HG03196 (cell line): ENCODE results near the gene PDE3A.
"Not testable (repeated sequence)": the region's sequence is repeated elsewhere in the genome, so short reads cannot be mapped to it uniquely, and the experiment has no call there.

Experiments
- ATAC-seq: cut with Tn5 transposase; IDR thresholded peaks from one replicate; pipeline ENCODE4 v1.9.1; 2021; ENCODE audit not compliant: unreplicated experiment

PDE3A gene

GRCh38 chr12:20372326-20373096 is 4.2 kb downstream of the PDE3A start:
- no peak for ATAC-seq

DNA sequence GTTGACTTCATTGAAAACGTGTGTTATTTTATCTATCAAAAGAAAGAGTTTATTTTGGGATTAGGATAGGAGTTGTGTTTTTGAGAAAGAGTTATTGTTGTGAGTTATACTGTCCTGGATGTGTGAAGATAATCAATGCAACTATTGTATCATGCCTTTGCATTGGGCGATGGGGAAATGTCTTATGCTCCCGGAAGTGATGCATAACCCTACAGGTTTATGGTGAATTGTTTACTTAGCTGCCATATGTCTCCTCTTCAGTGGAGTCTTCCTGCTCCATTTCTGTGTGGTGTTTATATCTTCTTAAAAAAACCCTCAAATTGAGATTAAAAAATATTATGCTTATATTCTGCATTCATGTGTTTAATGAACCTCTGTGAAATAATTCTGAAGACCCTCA is 6.5 kb downstream of the PDE3A start:
- no peak for ATAC-seq

DNA sequence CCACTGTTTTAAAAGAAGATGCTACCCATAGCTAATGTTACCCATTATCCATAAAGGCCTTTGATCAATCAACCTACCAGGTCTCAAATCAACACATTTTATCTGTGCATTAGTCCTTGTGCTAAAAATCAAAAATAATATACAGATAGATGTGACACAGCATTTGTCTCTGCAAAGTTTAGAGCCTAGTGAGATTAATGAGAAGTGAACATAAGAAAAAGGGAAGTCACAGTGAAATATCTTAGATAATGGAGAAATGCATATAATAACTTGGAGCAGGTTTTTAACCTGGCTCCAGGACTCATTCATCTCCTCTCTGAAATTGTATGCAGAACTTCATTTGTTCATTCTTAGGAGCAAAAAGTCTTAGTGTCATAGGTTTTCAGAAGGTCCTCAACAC is 7.2 kb downstream of the PDE3A start:
- ATAC-seq: no peak

- no peak for ATAC-seq
Observed at GRCh38 chr12:20376984-20377383, 8.6 kb downstream of the PDE3A start.

DNA sequence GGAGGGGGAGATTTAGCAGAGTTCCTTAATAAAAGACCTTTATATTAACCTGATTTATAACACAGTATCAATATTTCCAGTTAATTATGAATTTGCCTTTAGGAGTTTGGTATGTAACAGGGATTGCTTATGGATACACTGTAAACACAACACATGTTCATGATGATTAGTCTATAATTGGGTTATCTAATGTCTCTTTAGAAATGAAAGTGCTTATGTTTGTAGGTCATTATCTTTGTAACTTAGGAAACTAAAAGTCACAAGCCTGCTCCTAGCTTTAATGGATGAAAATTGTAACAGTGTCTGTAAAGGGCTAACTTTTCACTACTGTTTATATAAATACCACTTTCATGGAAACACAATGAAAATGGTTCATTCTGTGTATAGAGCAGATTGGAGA is 9.4 kb downstream of the PDE3A start:
- ATAC-seq: no peak

DNA sequence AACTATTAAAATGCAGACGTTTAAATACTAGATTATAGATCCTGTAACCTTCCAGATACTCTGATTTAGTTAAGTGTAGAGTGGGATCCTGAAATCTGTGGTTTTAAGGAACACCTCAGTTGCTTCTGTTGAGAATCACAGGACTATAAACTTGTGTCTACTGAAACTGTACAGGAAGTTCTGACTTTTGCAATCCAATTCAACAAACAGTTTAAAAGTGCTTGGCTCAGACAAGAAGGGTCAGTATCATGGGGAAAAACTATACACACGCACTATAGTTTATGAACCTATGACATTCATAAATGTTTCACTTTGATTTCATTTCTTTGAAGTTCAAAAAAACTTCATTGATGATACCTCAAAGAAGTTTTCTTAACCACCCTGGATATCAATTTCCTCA is 13.8 kb downstream of the PDE3A start:
- ATAC-seq: no peak

GRCh38 chr12:20383612-20384011 is 15.3 kb downstream of the PDE3A start:
- no peak for ATAC-seq

DNA sequence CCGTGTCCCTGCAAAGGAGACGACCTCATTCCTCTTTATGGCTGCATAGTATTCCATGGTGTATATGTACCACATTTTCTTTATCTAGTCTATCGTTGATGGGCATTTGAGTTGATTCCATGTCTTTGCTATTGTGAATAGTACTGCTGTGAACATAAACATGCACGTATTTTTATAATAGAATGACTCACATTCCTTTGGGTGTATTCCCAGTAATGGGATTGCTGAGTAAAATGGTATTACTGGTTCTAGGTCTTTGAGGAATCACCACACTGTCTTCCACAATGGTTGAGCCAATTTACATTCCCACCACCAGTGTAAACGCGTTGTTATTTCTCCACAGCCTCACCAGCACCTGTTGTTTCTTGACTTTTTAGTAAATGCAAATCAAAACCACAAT is 16.5 kb downstream of the PDE3A start:
- not testable (repeated sequence) for ATAC-seq

DNA sequence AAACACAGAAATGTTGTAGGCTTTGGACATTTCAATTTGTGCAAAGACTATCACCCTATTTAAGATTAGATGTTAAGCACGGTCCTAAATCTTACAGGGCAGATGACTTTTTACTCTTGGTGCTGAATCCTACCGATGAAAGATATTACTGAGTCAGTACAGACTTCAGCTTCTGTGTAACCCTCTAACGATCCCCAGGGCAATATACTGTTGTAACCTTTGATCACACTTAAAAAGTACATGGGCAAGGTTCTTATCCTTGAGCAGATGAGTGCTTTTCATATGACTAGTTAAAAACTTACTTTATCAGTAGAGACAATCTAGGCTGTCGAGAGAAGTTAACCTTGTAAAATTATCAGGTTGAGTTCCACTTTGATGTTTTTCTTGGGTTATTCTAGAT is 22.5 kb downstream of the PDE3A start:
- no peak for ATAC-seq

GRCh38 chr12:20392339-20392738 is 24.0 kb downstream of the PDE3A start:
- ATAC-seq: no peak

- no peak for ATAC-seq
Observed at GRCh38 chr12:20393707-20394106, 25.4 kb downstream of the PDE3A start.

GRCh38 chr12:20395791-20396550 is 27.6 kb downstream of the PDE3A start:
- ATAC-seq: no peak

DNA sequence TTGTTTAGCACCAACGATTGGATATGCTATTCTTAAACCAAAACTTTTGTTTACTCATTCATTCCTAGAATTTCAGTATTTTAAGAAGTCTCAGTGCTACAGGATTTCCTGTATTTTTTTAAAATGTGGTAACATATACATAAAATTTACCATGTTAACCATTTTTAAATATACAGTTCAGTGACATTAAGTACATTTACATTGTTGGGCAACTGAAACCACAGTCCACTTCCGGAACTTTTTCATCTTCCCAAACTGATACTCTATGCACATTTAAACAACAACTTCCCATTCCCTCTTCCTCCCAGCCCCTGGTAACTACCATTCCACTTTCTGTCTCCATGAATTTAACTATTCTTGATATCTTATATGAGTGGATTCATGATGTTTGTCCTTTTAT is 30.3 kb downstream of the PDE3A start:
- no peak for ATAC-seq

DNA sequence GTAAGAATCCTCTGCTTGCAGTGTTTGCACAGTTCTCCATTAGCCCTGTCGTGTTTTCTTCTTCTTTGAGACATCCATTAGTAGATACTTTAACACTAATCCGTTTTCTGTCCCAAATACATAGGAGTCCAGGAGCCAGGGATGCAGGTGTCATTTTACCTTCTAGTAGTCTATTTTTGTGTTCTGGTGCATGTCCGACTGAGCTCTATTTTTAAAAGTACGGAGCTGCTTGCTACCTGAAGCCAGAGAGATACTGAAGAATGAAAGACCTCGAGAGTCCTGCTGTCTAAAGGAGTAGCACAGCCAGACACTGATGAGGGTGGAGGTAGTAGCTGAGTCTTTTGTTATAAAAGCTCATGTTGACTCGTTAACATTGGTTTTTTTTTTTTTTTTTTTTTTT is 31.7 kb downstream of the PDE3A start:
- ATAC-seq: no peak

DNA sequence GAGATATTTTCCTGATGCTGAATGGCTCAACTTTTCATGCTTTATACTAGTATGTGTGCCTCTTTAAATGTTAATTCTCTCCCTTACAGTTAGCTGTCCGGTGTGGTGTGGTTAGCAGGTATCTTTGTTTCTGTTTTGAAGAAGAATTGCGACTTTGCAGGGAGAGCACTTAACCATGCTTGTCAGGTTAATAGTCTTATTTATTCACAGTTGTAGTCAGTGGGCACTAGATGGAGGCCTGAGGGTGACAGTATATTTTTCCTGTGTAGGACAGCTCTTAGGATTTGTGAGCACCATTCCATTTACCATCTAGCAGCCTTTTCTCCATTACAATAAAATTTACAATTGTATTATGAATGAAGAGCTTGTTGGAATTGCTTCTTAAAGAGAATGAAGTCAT is 34.9 kb downstream of the PDE3A start:
- ATAC-seq: no peak

GRCh38 chr12:20404576-20405346 is 36.4 kb downstream of the PDE3A start:
- no peak for ATAC-seq

DNA sequence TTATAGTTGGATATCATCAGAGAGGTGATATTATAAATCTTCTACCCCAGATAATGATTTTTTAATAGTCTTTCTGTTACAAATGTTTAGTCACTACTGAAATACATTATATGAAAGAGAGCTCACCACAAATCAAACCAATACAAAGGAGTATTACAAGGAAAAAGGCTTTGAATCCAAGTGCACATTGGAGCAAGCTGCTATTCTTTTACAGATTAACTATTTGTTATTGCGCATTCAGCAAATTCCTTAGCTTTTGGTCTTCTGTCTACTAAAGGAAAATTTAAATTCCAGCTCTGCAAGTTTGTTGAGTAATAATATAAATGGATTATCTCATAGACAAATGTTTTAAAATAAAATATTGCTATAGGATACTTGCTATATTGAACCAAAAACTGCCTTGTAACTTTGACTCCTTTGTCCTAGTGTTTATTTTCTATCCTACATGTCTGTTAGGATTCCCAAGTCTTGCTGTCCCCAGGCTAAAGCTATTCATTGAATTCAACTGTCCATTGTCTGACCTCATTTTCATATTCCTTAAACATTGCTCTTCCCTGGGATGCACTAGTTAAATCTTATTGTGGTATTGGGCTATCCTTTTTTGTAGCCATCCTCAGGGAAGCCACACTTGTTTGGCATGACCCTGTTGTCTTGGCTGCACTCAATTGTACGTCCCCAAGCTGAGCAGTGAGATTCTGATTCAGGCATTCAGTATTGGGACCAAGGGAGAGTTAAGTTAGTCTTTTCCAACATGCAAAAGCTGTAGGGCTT is 41.5 kb downstream of the PDE3A start:
- ATAC-seq: no peak

- ATAC-seq: no peak
Observed at GRCh38 chr12:20410734-20411133, 42.4 kb downstream of the PDE3A start.

DNA sequence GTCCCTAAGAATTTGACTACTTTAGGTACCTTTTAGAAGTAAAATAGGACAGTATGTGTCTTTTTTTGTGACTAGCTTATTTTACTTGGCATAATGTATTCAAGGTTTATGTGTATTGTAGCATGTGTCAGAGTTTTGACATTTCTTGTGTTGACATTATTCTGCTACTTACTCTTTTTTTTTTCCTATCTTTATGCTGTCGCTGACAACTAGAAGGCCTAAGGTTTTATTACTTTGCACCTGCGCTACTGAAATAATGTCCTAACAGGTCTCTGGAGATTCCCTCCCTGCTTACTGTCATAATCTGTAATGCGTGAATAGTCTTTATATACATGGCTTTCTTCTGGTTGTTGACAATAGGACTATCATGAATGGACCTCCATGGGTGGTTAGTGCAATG is 43.0 kb downstream of the PDE3A start:
- ATAC-seq: no peak

- no peak for ATAC-seq
Observed at GRCh38 chr12:20415028-20415427, 46.7 kb downstream of the PDE3A start.

DNA sequence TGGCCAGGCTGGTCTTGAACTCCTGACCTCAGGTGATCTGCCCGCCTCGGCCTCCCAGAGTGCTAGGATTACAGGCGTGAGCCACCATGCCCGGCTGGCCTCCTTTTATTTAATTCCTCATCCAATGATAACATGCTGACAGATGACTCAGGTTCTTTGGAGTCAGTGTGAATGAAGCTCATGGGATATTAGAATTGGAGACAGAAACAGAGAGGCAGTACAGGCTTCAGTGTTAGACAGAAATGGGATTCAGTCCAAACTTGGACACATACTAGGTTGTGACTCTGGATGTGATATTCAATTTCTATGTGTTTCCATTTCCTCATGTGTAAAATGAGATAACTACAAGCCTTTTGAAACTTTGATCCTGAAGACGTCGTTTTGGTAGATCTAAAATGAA is 47.3 kb downstream of the PDE3A start:
- no peak for ATAC-seq
